Mucosa of rectum (tissue), 2 donors: ENCODE results near the gene AQP3.

ENCODE experiments used
- H3K27ac ChIP-seq, 2 donors: one replicate each; pipeline ENCODE4 v1.7.0; 2013; ENCODE audit warnings: inconsistent platforms in 2 of 2, low read depth in 2 of 2, low read length in 2 of 2
- H3K27me3 ChIP-seq, 2 donors: one replicate each; pipeline ENCODE4 v1.7.0; 2013; ENCODE audit warnings: low read length in 2 of 2; ENCODE audit not compliant: control insufficient read depth in 2 of 2, insufficient read depth in 2 of 2
- H3K36me3 ChIP-seq, 2 donors: one replicate each; pipeline ENCODE4 v1.7.0; 2013; ENCODE audit warnings: low read length in 2 of 2; ENCODE audit not compliant: control insufficient read depth in 2 of 2, insufficient read depth in 2 of 2
- H3K4me1 ChIP-seq, 2 donors: one replicate each; pipeline ENCODE4 v1.7.0; 2013; ENCODE audit warnings: low read length in 2 of 2, mild to moderate bottlenecking in 1 of 2; ENCODE audit not compliant: control insufficient read depth in 2 of 2, insufficient read depth in 2 of 2
- H3K4me3 ChIP-seq, 2 donors: one replicate each; pipeline ENCODE4 v1.7.0; 2013; ENCODE audit warnings: low read length in 2 of 2
- H3K9ac ChIP-seq, 2 donors: one replicate each; pipeline ENCODE4 v1.7.0; 2013; ENCODE audit warnings: low read length in 2 of 2, low read depth in 1 of 2, mild to moderate bottlenecking in 1 of 2
- H3K9me3 ChIP-seq, 2 donors: one replicate each; pipeline ENCODE4 v1.7.0; 2013; ENCODE audit warnings: low read length in 2 of 2; ENCODE audit not compliant: control insufficient read depth in 2 of 2
- donor health status: healthy.
- donor health status: Normal muscosa, but diverticular disease.

AQP3 gene

DNA sequence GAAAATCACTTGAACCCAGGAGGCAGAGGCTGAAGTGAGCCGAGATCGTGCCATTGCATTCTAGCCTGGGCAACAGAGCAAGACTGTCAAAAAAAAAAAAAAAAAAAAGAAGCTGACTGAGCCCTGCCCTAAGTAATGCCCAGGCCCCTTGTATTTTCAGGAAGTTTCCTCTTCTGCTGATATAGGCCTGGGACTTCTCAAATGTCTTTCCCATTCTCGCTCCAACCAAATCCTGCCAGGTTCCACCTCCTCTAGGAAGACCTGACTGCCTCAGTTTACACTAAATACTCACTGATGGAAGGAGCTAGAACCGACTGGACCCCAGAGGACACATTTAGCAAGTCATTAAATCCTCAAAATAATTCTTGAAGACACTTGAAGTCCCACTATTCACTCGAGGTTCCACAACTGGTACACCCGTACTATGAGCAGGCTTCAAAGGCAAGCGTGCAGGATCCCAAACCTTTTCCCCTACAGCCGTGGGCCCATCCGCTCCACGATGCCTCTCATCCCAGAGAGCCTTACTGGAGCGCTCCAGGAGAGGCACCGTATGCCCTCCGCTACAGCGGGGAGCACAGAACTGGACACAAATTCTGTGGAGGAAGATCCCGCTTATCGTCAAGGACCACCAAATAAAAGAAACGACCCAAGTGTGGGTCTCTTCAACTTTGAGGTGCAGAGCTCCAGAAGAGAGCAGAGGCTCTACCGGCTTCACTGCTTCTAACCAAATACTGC is 25.7 kb upstream of the AQP3 start:
- H3K27ac ChIP-seq: peak overlapping the region in 1 of 2 donors; percentile 41
- peak overlapping the region; percentile 68 to 84 for H3K9ac ChIP-seq
- H3K4me1 ChIP-seq: peaks cover 12 to 16% of the 10 kb centered on the region in 2 donors
- H3K4me3 ChIP-seq: peak overlapping the region; percentile 85 to 99
- H3K36me3 ChIP-seq: peaks cover 33 to 35% of the 10 kb centered on the region in 2 donors
- H3K9me3 ChIP-seq: no peaks in the 10 kb centered on the region
- H3K27me3 ChIP-seq: no peaks in the 10 kb centered on the region

DNA sequence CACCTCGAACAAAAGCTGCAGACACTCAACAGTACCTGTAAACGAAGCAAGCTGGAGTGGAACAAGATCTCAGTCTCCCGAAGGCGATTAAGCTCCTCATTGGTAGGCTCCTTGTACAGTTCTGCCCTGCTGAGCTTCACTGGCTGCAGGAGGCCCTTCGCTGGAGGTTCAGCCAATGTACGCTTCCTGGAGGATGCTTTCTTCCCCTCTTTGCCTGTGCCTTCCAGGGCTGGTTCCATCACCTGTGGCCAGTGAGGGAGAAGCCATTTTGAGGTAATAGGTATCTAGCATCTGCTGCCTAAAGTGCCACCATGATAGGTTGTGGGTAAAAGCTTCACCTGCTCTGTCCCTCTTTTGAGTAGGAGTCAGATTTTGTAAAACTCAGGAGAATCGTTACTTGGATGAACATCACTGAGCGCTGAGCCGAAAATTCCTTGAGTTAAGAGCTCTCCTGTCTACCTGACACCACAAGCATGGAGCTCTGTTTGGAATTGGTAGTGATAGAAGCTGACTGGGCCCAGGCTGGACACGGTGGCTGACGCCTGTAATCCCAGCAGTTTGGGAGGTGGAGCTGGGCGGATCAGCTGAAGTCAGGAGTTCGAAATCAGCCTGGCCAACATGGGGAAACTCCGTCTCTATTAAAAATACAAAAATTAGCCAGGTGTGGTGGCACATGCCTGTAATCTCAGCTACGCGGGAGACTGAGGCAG is 24.9 kb upstream of the AQP3 start:
- Histone ChIP-seq H3K9me3 (no peaks in the 10 kb centered on the region), H3K27ac (no peak overlapping the region), H3K4me1 (peaks cover 12 to 16% of the 10 kb centered on the region in 2 donors), H3K4me3 (peak overlapping the region in 1 of 2 donors; percentile 99), H3K36me3 (peaks cover 40 to 42% of the 10 kb centered on the region in 2 donors), H3K9ac (no peak overlapping the region), H3K27me3 (no peaks in the 10 kb centered on the region)

DNA sequence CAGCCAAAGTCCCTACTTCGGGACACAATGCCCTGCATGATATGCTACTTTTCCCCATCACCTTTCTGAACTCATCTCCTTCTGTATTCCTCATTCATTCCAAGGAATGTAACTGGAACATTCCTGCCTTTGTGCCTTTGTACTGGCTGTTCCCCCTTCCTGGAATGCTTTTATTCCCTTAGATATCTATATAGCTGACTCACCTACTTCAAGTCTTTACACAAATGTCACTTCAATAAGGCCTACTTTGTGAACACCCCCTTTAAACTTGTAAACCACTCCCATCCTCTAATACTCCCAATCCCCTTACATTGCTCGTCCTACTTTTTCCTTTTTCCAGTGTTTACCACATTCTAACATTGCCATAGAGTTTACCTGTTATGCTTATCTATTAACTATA is 24.0 kb upstream of the AQP3 start:
- H3K4me3 ChIP-seq: no peak overlapping the region
- H3K27me3 ChIP-seq: no peaks in the 10 kb centered on the region
- H3K27ac ChIP-seq: no peak overlapping the region
- H3K9ac ChIP-seq: no peak overlapping the region
- no peaks in the 10 kb centered on the region for H3K9me3 ChIP-seq
- H3K4me1 ChIP-seq: peaks cover 12 to 16% of the 10 kb centered on the region in 2 donors
- H3K36me3 ChIP-seq: peaks cover 48 to 50% of the 10 kb centered on the region in 2 donors

DNA sequence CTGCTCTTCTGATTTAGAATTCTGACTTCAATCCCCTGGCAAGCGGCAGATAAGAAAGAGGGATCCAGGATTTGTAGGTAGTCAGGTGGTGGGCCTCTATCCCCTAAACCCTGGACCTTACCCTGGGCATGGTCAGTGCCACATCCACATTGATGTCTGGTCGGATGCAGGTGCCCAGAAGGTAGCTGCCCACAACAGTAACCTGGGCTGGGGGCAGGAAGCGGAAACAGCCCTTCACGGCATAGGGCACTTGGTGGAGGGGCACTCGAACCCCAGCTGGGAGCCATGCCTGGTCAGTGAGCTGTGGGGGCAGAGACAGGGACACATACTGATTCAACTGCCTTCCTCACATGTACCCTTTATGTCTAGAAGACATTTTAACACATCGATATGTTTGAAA is 22.5 kb upstream of the AQP3 start:
- Histone ChIP-seq H3K36me3 (peaks cover 62 to 65% of the 10 kb centered on the region in 2 donors), H3K9ac (no peak overlapping the region), H3K9me3 (no peaks in the 10 kb centered on the region), H3K4me3 (no peak overlapping the region), H3K27me3 (no peaks in the 10 kb centered on the region), H3K4me1 (peaks cover 12 to 16% of the 10 kb centered on the region in 2 donors), H3K27ac (no peak overlapping the region)

DNA sequence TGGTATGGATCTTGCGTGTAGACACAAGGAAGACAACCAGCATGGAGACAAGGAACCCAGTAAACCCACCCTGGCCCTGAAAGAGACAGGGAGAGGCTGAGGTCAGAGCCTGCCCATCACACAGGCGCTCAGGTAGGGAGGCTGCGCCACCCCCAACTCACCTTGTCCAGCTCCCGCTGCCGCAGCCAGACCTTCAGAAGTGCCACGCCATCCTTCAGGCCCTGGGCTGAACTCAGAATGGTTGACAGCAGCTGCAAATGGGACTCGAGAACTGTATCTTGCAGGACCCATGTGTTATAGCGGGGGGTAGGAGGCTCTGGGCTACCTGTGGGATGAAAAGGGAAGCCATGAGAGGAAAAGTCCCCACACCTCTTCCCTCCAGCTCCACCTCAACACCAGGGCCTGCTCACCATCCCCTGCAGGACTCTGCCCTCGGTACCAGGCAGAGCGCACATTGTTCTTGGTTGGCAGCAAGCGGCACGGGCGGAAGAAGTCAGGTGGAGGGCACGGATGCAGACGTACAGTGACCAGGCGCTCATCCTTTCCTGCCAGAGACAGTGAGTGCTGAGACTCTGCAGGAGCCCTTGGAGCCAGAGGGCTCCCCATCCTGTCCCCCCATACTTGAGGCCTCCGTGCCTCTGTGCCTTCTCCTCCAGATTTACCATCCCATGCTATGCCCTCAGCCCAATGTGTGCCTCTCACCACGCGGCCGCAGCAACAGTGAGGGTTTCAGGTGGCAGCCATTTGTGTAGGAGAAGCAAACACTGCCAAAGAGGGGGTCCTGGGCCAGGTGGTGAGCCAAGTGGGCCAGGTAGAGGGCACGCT is 21.6 kb upstream of the AQP3 start:
- H3K4me1 ChIP-seq: peaks cover 12% of the 10 kb centered on the region in 2 donors
- H3K9ac ChIP-seq: no peak overlapping the region
- H3K36me3 ChIP-seq: peaks cover 69 to 74% of the 10 kb centered on the region in 2 donors
- H3K27me3 ChIP-seq: no peaks in the 10 kb centered on the region
- no peaks in the 10 kb centered on the region for H3K9me3 ChIP-seq
- H3K27ac ChIP-seq: no peak overlapping the region
- no peak overlapping the region for H3K4me3 ChIP-seq

DNA sequence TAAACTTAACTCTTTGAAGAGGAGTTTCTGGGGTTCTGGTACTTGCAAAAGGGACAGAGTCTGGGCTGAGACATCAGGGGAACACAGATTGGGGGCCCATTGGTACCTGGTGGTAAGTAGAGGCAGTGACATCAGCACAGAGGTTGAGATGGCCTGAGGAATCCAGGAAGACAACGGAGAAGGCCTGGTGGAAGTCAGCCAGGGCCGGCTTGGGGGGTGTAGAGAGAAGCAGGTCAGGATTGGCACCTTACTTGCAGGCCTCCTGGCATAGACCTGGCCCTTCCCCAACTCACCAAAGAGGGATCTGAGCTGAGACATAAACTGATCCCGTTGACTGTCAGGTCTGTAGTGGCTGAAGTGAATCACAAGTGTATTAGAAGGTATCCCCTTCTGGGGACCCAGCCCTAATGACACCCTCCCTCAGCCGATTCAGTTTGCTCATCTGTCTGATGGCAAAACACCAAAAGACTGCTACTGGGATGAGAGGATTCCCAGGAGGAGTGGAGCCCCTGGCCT is 20.9 kb upstream of the AQP3 start:
- no peaks in the 10 kb centered on the region for H3K27me3 ChIP-seq
- peaks cover 76 to 81% of the 10 kb centered on the region in 2 donors for H3K36me3 ChIP-seq
- no peak overlapping the region for H3K27ac ChIP-seq
- H3K4me3 ChIP-seq: no peak overlapping the region
- no peak overlapping the region for H3K9ac ChIP-seq
- no peaks in the 10 kb centered on the region for H3K9me3 ChIP-seq
- peaks cover 10% of the 10 kb centered on the region in 2 donors for H3K4me1 ChIP-seq

DNA sequence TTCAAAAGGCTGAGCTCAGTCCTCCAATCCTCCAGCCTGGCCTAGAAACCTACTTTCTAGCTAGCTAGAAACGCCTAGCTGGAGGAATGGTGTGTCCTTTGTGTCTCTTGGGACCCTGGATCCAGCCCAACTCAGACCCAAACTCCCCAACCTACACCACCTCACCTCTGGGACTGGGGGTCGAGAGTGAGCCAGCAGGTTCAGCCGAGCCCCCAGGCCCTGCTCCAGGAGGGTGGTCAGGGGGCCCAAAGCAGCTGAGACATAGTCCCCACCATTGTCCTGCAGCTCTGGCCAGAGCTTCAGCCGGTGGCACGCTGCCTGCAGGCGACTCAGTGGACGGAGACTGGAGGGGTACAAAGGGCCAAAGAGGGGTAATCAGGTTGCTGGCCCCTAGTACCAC is 20.1 kb upstream of the AQP3 start:
- no peak overlapping the region for H3K4me3 ChIP-seq
- H3K27ac ChIP-seq: no peak overlapping the region
- no peaks in the 10 kb centered on the region for H3K9me3 ChIP-seq
- H3K27me3 ChIP-seq: no peaks in the 10 kb centered on the region
- no peak overlapping the region for H3K9ac ChIP-seq
- peaks cover 2 to 3% of the 10 kb centered on the region in 2 donors for H3K4me1 ChIP-seq
- H3K36me3 ChIP-seq: peaks cover 83 to 89% of the 10 kb centered on the region in 2 donors

DNA sequence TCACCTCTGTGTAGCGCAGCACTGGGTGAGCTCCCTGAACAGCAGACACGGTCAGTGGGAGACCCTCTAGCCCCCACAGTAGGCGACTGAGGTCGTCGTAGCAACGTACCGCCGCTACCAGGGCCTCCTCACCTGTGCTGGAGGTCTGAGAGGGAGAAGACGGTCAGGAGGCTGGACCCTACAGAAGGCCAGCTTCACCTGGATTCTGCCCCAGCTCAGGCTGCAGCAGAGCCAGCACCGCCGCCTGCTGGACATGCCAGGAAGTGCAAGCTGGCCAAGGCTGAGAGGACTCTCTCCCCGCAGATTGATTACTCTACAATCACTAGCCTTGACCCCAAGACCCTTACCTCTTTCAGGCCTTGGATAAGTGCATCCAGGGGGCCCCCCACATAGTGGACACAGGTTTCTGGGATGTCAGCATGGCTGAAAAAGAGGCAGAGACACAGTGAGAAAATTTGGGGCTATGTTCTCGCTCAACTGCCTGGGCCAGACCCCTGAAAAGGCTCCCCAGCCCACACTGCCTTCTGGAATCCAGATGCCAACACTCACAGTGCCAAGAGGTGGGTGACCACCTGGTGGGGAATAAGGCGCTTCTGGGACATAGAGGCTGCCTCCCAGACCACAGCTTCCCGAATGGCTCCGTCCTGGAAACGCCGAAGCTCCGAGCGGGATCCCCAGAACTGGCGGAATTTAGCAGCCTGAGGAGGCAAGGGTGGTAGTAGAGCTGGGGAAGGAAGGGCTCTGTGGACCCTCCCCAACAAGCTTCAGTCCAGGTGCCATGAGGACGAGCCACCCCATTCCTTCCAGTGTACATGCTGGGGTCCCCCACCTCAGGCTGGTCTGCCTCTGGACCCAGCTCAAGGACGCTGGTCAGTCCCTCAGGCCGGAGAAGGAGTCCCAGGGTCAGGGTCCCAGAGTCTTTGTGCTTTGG is 19.4 kb upstream of the AQP3 start:
- no peak overlapping the region for H3K4me3 ChIP-seq
- H3K9ac ChIP-seq: no peak overlapping the region
- no peaks in the 10 kb centered on the region for H3K9me3 ChIP-seq
- H3K27me3 ChIP-seq: no peaks in the 10 kb centered on the region
- no peak overlapping the region for H3K27ac ChIP-seq
- H3K4me1 ChIP-seq: peaks cover 0 to 3% of the 10 kb centered on the region in 2 donors
- H3K36me3 ChIP-seq: peaks cover 87 to 92% of the 10 kb centered on the region in 2 donors
